ENCODE data around the gene SBF2. TPM values are rescaled to one million over a fixed set of nuclear protein-coding genes. Genes with fewer than 3 reads are reported as not detected.

SBF2 gene
- total RNA-seq, 1 experiment from 2014 or later = 32.1 TPM

DNA sequence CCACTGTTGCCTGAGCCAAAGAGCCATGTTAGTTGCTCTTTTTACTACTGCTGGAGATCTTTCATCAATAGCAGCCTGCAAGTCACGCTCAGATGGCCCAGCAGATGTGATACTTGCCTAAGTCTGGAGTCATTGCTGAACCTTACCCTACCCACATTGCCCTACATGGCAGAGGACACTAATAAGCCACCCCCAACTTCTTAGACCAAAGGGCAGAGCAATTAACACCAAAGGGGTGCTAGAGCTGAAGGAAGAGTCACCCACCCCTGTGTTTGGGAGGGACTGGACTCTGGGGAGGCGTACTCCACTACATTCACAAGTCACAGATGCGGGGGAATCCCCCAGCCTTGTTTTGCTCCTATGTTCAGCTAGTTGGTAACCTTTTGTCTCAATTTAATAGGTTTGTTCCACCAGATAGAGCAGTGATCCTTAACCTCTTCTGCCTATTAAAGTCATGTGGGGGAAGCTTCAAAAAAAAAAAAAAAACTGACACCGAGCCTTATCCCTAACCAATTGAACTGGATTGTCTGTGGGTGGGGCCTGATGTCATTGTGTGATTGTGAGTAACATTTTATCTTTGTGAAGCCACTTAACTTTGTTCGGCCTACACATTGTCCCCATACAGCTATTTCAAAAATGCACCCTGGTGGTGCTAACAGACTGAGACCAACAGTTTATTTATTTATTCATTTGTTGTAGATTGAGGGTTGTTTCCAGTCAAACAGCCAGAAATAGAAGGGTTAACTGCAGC lies 23.9 kb upstream of the SBF2 start:
- no peak for DNase-seq (ENCODE audit: low read depth)

GRCh38 chr11:10317151-10317755 lies 23.2 kb upstream of the SBF2 start:
- DNase-seq (ENCODE audit: low read depth) = no peak

GRCh38 chr11:10315083-10315482 lies 21.1 kb upstream of the SBF2 start:
- DNase-seq (ENCODE audit: low read depth) = no peak

- DNase-seq (ENCODE audit: low read depth) = peak; percentile 56
Measured at GRCh38 chr11:10314199-10315072, 20.4 kb upstream of the SBF2 start.

DNA sequence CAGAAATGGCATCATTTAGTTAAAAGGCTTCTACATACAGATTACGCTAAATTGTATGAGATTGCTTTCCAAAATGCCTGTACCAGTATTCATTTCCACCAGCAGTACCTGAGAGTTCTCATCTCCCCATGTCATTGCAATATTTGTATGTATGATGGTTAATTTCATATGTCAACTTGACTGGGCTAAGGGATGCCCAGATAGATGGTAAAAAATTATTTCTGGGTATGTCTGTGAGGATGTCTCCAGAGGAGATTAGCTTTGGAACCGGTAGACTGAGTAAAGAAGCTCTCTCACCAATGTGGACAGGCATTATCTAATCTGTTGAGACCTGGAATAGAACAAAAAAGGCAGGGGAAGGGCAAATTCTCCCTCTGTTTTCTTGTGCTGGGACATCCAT lies 17.8 kb upstream of the SBF2 start:
- no peak for DNase-seq (ENCODE audit: low read depth)

- DNase-seq (ENCODE audit: low read depth) = no peak
Measured at GRCh38 chr11:10310301-10310841, 16.4 kb upstream of the SBF2 start.

DNA sequence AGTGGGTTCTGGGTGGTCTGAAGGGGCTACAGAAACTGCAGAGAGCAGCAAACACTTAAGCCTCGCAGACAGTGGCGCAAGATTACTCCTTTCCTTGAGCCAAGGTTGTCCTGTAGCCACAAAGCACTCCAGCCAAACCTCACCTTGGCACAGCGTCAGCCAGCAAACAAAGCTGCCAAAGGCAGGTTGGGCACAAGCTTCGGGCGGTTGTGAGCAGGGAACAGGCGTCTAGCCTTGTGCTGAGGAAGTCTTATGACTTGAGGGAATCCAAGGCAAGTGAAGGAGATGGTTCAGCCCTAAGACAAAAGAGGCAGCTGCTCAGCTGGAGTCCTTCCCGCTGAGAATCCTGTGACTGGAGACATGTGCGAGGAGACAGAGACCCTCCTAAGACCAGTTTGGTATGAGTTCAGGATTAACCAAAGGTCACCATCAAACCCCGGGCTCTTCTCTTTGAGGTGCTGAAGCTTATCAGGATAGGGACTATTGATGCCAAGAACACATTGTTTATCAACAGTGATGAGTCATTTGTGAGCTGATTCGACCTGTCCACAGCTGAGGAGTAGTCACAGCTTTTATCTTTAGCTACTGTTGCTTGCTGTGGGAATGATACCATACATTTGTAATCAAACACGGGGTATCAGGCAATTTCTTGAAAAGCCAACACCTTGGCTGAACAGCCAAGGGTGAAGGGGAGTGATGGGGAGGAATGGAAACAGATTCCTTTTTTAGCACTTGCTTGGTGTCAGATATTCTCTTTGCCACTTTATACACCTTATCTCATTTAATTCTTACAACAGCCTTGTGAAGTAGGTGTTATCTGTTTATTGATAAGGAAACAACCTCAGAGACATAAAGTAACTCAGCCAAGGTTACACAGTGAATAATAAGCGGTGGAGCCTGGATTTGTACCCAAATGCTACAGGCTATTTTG lies 15.4 kb upstream of the SBF2 start:
- DNase-seq (ENCODE audit: low read depth) = peak; percentile 77

- peak; percentile 22 for DNase-seq (ENCODE audit: low read depth)
Measured at GRCh38 chr11:10308201-10308954, 14.4 kb upstream of the SBF2 start.

DNA sequence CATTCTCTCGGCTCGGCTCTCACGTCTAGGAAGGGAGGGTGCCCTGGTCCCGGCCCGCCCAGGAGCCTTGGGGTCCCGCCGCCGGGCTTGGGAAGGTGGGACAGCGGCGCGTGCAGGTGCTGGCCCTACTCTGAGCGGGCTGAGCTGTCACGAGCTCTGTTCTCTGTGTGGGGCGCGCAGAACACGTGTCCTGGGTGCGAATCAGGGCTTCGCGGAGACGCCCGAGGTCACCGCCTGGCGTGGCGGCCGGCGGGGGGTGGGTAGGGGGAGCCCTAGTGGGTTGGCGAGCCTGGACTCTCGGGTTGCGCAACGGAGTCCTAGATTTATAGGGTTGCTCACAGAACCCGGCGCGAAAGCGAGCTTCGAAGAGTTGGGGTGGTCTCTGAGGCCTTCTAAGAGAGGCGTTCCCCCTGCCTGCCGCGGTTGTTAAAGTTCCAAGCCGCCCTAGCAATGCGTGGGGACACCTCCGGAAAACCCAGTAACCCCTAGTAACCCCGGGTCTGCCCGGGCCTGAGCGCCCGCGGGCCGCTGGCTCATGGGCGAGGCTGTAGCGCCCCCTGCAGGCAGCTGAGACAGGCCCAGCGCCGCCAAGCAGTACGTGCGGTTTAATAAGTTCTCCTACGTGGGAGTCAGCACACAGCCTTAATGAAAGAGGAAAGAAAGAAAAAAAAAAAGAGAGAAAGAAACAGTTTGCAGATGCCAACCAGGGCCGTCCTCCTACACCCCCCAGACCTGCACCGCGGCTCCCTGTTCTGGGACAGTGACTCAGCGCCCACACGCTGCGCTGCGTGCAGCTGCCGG lies 13.6 kb upstream of the SBF2 start:
- peak; percentile 93 for DNase-seq (ENCODE audit: low read depth)

- DNase-seq (ENCODE audit: low read depth) = no peak
Measured at GRCh38 chr11:10307022-10307399, 13.0 kb upstream of the SBF2 start.

GRCh38 chr11:10305964-10306918 lies 12.2 kb upstream of the SBF2 start:
- peak; percentile 32 for DNase-seq (ENCODE audit: low read depth)

GRCh38 chr11:10305262-10305963 lies 11.4 kb upstream of the SBF2 start:
- peak; percentile 31 for DNase-seq (ENCODE audit: low read depth)

GRCh38 chr11:10304495-10305261 lies 10.7 kb upstream of the SBF2 start, which contains the start of gene ADM:
TSS of gene ADM (plus strand) at chr11:10305073. CDS start at chr11:10305701, 628 bp downstream.
- peak; percentile 97 for DNase-seq (ENCODE audit: low read depth)

- peak; percentile 74 for DNase-seq (ENCODE audit: low read depth)
Measured at GRCh38 chr11:10303558-10304363, 9.7 kb upstream of the SBF2 start.

DNA sequence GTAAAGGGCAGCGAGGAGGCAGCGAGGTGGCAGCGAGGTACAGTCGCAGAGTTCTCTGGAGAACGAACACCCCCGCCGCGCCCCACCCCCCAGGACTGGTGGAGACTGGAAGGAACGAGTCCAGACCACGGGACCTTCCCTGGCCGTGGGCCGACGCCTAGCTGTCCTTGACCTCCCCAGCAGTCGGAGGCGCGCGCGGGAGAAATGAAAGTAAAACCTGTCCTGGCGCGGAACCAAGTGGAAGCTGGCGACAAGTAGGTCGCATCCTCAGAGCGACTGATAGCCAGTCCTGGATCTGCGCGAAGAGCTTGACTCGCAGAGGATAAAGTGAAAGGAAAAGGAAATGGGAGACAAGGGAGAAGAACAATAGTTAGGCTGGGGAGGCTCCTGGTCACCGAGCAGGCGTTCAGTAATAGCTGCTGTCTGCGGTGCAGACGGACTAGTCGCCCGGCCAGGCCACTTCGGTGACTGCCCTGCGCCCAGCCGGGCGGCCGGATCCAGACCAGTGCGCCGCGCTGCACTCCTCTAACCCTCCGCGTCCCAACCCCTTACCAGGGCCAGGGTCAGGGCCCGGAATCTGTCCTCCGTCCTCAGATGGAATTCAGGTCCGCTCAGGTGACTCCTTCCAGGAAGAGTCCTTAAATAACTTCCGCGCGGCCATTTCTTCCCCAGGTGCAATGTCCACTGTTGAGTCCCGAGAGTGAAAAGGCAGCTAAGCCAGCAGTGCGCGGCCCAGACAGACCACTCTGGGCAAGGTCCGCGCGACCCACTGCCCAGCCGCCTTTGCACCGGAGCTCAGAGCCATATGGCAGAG lies 8.9 kb upstream of the SBF2 start:
- peak; percentile 80 for DNase-seq (ENCODE audit: low read depth)

All from LHCN-M2 (cell line).